Loucy (cell line): Measurements from ENCODE around the gene UBTD1.

ENCODE experiments used
- EZH2phosphoT487 ChIP-seq: fragments of 200-600 bp; IDR thresholded peaks from 2 replicates; pipeline ENCODE4 v1.6.1; 2018; ENCODE audit warnings: antibody characterized with exemption, mild to moderate bottlenecking, moderate library complexity, borderline replicate concordance
- TF ChIP-seq, protein P1 (sequence below): fragments of 200-600 bp; sonication (generic); conservative IDR thresholded peaks from 2 replicates; pipeline ENCODE4 v1.5.1; 2014; ENCODE audit warnings: mild to moderate bottlenecking, antibody characterized with exemption, low read length

DNA sequence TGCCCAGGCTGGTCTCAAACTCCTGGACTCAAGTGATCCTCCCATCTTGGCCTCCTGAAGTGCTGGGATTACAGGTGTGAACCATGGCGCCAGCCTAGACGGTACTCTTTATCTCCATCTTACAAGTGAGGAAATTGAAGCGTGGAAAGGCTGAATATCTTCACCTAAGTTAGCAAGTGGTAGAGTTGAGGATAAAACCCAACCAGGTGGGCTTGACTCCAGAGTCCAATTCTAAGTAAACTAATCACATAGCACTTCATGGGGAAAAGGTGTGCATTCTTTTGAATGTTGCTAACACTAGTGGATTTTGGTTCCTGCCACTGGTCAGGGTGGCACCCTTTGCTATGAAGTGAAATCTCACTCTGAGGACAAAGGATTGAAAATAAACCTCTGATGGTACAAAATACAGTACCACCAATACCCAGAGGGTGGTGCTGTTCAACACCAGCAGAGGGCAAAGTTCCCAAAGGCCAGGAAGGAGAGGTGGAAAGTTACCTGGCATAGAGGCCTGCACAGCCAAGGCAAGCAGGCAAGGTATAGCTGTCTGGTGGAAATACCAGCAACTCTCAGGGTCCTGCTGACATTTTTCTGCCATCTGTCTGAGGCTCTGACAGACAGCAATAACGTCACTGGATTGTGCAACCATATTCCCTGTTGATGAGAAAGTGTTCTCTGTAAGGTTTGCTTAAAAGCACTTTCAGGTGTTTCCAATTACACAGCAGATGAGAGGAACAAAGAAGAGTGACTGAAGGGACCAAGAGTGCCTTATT lies 35.2 kb upstream of the UBTD1 start:
- TF ChIP-seq, protein P1, sequence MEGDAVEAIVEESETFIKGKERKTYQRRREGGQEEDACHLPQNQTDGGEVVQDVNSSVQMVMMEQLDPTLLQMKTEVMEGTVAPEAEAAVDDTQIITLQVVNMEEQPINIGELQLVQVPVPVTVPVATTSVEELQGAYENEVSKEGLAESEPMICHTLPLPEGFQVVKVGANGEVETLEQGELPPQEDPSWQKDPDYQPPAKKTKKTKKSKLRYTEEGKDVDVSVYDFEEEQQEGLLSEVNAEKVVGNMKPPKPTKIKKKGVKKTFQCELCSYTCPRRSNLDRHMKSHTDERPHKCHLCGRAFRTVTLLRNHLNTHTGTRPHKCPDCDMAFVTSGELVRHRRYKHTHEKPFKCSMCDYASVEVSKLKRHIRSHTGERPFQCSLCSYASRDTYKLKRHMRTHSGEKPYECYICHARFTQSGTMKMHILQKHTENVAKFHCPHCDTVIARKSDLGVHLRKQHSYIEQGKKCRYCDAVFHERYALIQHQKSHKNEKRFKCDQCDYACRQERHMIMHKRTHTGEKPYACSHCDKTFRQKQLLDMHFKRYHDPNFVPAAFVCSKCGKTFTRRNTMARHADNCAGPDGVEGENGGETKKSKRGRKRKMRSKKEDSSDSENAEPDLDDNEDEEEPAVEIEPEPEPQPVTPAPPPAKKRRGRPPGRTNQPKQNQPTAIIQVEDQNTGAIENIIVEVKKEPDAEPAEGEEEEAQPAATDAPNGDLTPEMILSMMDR = peak; percentile 95
- no peak for TF ChIP-seq EZH2phosphoT487
